Measurements from ENCODE around the gene CAGE1.

DNA sequence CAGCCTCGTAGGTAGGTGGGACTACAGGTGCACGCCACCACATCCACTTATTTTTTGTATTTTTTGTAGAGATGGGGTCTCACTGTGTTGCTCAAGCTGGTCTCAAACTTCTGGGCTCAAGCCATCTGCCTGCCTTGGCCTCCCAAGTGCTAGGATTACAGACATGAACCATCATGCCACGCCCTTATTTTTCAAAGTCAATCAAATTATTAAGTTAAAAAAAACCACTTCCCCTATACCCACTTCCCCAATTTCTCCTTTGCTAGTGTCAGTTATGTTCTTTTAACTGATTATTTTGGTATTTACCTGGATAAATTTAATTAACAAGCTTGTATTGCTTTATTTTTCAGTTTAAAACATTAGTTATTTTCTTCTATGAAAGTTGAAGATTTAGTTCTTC is 49.7 kb upstream of the CAGE1 start:
- TF ChIP-seq, protein P1, sequence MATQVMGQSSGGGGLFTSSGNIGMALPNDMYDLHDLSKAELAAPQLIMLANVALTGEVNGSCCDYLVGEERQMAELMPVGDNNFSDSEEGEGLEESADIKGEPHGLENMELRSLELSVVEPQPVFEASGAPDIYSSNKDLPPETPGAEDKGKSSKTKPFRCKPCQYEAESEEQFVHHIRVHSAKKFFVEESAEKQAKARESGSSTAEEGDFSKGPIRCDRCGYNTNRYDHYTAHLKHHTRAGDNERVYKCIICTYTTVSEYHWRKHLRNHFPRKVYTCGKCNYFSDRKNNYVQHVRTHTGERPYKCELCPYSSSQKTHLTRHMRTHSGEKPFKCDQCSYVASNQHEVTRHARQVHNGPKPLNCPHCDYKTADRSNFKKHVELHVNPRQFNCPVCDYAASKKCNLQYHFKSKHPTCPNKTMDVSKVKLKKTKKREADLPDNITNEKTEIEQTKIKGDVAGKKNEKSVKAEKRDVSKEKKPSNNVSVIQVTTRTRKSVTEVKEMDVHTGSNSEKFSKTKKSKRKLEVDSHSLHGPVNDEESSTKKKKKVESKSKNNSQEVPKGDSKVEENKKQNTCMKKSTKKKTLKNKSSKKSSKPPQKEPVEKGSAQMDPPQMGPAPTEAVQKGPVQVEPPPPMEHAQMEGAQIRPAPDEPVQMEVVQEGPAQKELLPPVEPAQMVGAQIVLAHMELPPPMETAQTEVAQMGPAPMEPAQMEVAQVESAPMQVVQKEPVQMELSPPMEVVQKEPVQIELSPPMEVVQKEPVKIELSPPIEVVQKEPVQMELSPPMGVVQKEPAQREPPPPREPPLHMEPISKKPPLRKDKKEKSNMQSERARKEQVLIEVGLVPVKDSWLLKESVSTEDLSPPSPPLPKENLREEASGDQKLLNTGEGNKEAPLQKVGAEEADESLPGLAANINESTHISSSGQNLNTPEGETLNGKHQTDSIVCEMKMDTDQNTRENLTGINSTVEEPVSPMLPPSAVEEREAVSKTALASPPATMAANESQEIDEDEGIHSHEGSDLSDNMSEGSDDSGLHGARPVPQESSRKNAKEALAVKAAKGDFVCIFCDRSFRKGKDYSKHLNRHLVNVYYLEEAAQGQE (IDR thresholded peaks at IDR 0.05; ENCODE audit: insufficient read depth in 1 of 2, low read depth in 2 of 2, low read length in 2 of 2), result no peak
- no peak for TF ChIP-seq TAF1 (IDR thresholded peaks at IDR 0.05; ENCODE audit: borderline replicate concordance, insufficient read depth, low read length)
- TF ChIP-seq POLR2AphosphoS5 (IDR thresholded peaks at IDR 0.05; ENCODE audit: low read depth, low read length), result no peak
- TF ChIP-seq SIN3A (IDR thresholded peaks at IDR 0.05; ENCODE audit: borderline replicate concordance, insufficient read depth, low read length), result no peak
- no peak for TF ChIP-seq FOXP2 (optimal IDR thresholded peaks at IDR 0.05; ENCODE audit: borderline replicate concordance, extremely low read depth, extremely low read length, insufficient read depth)

Data from PFSK-1 (cell line).